Activated CD4-positive, CD25-positive, alpha-beta regulatory T cell treated with anti-CD3 and anti-CD28 coated beads, Interleukin-2, amount 50 U/mL, for 16 hours (primary cell): Measurements from ENCODE around the gene KDELR1.
"Not testable (repeated sequence)": the region's sequence is repeated elsewhere in the genome, so short reads cannot be mapped to it uniquely, and the experiment has no call there.

Source experiments
- DNase-seq: peaks from one replicate; pipeline ENCODE4 v3.0.0-alpha.2; 2020; ENCODE audit warnings: low read depth, low spot score

The KDELR1 gene

GRCh38 chr19:48397263-48398101, 6.1 kb upstream of the KDELR1 start:
- DNase-seq: no peak

- DNase-seq: no peak
Measured at GRCh38 chr19:48396824-48397176, 5.4 kb upstream of the KDELR1 start.

- no peak for DNase-seq
Measured at GRCh38 chr19:48396016-48396823, 4.9 kb upstream of the KDELR1 start.

- no peak for DNase-seq
Measured at GRCh38 chr19:48395499-48395898, 4.1 kb upstream of the KDELR1 start.

- no peak for DNase-seq
Measured at GRCh38 chr19:48395170-48395455, 3.8 kb upstream of the KDELR1 start.

GRCh38 chr19:48394331-48395169, 3.2 kb upstream of the KDELR1 start:
- no peak for DNase-seq

- no peak for DNase-seq
Measured at GRCh38 chr19:48393559-48394330, 2.4 kb upstream of the KDELR1 start, which contains the start of gene GRIN2D. TSS of gene GRIN2D (plus strand) at chr19:48393668. CDS start at chr19:48398393, 4,725 bp downstream.

GRCh38 chr19:48392860-48393558, 1.7 kb upstream of the KDELR1 start:
- no peak for DNase-seq

GRCh38 chr19:48392006-48392344, 624 bp upstream of the KDELR1 start:
- not testable (repeated sequence) for DNase-seq

GRCh38 chr19:48390188-48391099, 907 bp downstream of the KDELR1 start:
- peak; percentile 26 for DNase-seq

GRCh38 chr19:48386981-48387380, 4.4 kb downstream of the KDELR1 start:
- DNase-seq: no peak

- DNase-seq: no peak
Measured at GRCh38 chr19:48385461-48386087, 5.8 kb downstream of the KDELR1 start.

GRCh38 chr19:48382286-48382685, 9.1 kb downstream of the KDELR1 start:
- no peak for DNase-seq

GRCh38 chr19:48381178-48381950, 10.0 kb downstream of the KDELR1 start:
- no peak for DNase-seq

GRCh38 chr19:48379058-48379457, 12.3 kb downstream of the KDELR1 start:
- no peak for DNase-seq

- DNase-seq: no peak
Measured at GRCh38 chr19:48378194-48378570, 13.2 kb downstream of the KDELR1 start.

- DNase-seq: no peak
Measured at GRCh38 chr19:48373567-48373966, 17.8 kb downstream of the KDELR1 start.

GRCh38 chr19:48372904-48373303, 18.4 kb downstream of the KDELR1 start:
- no peak for DNase-seq

GRCh38 chr19:48371771-48372170, 19.6 kb downstream of the KDELR1 start:
- not testable (repeated sequence) for DNase-seq
